ENCODE results near the gene RPTOR. TPM values are rescaled to one million over a fixed set of nuclear protein-coding genes. Genes with fewer than 3 reads are reported as not detected.

RPTOR gene
- polyA plus RNA-seq, 1 donor from 2014 or later = 8.0 TPM

DNA sequence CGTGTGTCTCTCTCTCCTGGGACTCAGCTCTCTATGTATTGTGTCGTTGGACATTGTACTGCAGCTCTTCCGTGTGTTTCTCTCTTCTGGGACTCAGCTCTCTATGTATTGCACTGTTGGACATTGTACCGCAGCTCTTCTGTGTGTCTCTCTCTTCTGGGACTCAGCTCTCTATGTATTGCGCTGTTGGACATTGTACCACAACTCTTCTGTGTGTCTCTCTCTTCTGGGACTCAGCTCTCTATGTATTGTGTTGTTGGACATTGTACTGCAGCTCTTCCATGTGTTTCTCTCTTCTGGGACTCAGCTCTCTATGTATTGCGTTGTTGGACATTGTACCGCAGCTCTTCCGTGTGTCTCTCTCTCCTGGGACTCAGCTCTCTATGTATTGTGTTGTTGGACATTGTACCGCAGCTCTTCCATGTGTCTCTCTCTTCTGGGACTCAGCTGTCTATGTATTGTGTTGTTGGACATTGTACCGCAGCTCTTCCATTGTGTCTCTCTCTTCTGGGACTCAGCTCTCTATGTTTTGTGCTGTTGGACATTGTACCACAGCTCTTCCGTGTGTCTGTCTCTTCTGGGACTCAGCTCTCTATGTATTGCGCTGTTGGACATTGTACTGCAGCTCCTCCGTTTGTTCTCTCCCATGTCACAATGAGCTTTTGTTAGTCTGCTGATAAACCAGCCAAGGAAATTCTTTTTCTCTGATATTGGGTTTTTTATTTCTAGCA, 84.8 kb downstream of the RPTOR start:
- Histone ChIP-seq H3K4me2 (ENCODE audit: low read length) (no peak overlapping the region), H3K9me2 (ENCODE audit: insufficient read depth, low read length) (no peaks in the 10 kb centered on the region), H3K27ac (ENCODE audit: low read length) (no peak overlapping the region), H2AFZ (ENCODE audit: low read depth, low read length) (no peak overlapping the region), H3K4me3 (ENCODE audit: low read length) (no peak overlapping the region), H3K36me3 (ENCODE audit: insufficient read depth, low read length) (no peaks in the 10 kb centered on the region), H3F3A (ENCODE audit: insufficient read depth, low read length, poor library complexity, severe bottlenecking) (no peaks in the 10 kb centered on the region), H3K9ac (ENCODE audit: low read length) (no peak overlapping the region), H4K20me1 (ENCODE audit: insufficient read depth) (no peaks in the 10 kb centered on the region), H3K27me3 (ENCODE audit: insufficient read depth, low read depth, low read length) (no peaks in the 10 kb centered on the region), H3K9me3 (ENCODE audit: low read length) (no peaks in the 10 kb centered on the region), H3K79me2 (replicated peaks; ENCODE audit: insufficient read depth, low read length) (no peaks in the 10 kb centered on the region)
- TF ChIP-seq, protein P1, sequence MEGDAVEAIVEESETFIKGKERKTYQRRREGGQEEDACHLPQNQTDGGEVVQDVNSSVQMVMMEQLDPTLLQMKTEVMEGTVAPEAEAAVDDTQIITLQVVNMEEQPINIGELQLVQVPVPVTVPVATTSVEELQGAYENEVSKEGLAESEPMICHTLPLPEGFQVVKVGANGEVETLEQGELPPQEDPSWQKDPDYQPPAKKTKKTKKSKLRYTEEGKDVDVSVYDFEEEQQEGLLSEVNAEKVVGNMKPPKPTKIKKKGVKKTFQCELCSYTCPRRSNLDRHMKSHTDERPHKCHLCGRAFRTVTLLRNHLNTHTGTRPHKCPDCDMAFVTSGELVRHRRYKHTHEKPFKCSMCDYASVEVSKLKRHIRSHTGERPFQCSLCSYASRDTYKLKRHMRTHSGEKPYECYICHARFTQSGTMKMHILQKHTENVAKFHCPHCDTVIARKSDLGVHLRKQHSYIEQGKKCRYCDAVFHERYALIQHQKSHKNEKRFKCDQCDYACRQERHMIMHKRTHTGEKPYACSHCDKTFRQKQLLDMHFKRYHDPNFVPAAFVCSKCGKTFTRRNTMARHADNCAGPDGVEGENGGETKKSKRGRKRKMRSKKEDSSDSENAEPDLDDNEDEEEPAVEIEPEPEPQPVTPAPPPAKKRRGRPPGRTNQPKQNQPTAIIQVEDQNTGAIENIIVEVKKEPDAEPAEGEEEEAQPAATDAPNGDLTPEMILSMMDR (IDR thresholded peaks at IDR 0.05; ENCODE audit: poor library complexity, severe bottlenecking) = no peak
- no peak for TF ChIP-seq EZH2 (IDR thresholded peaks at IDR 0.05; ENCODE audit: borderline replicate concordance, insufficient read depth, low read length, poor library complexity, severe bottlenecking)
- TF ChIP-seq EP300 (conservative IDR thresholded peaks at IDR 0.05; ENCODE audit: poor library complexity, severe bottlenecking) = no peak
- TF ChIP-seq REST (IDR thresholded peaks at IDR 0.05; ENCODE audit: borderline replicate concordance) = no peak
- TF ChIP-seq POLR2AphosphoS5 (IDR thresholded peaks at IDR 0.05) = no peak
- no peak for TF ChIP-seq SMC3 (conservative IDR thresholded peaks at IDR 0.05; ENCODE audit: poor library complexity)
- TF ChIP-seq MXI1 (conservative IDR thresholded peaks at IDR 0.05; ENCODE audit: poor library complexity, severe bottlenecking) = no peak

- H3K79me2 ChIP-seq (replicated peaks; ENCODE audit: insufficient read depth, low read length) = no peaks in the 10 kb centered on the region
- H3F3A ChIP-seq (ENCODE audit: insufficient read depth, low read length, poor library complexity, severe bottlenecking) = no peaks in the 10 kb centered on the region
- no peak overlapping the region for H3K9ac ChIP-seq (ENCODE audit: low read length)
- no peak overlapping the region for H2AFZ ChIP-seq (ENCODE audit: low read depth, low read length)
- H3K9me3 ChIP-seq (ENCODE audit: low read length) = no peaks in the 10 kb centered on the region
- H3K4me3 ChIP-seq (ENCODE audit: low read length) = no peak overlapping the region
- H3K27me3 ChIP-seq (ENCODE audit: insufficient read depth, low read depth, low read length) = no peaks in the 10 kb centered on the region
- no peaks in the 10 kb centered on the region for H4K20me1 ChIP-seq (ENCODE audit: insufficient read depth)
- no peaks in the 10 kb centered on the region for H3K36me3 ChIP-seq (ENCODE audit: insufficient read depth, low read length)
- H3K9me2 ChIP-seq (ENCODE audit: insufficient read depth, low read length) = no peaks in the 10 kb centered on the region
- no peak overlapping the region for H3K27ac ChIP-seq (ENCODE audit: low read length)
- H3K4me2 ChIP-seq (ENCODE audit: low read length) = no peak overlapping the region
- TF ChIP-seq EP300 (conservative IDR thresholded peaks at IDR 0.05; ENCODE audit: poor library complexity, severe bottlenecking) = no peak
- TF ChIP-seq POLR2AphosphoS5 (IDR thresholded peaks at IDR 0.05) = no peak
- no peak for TF ChIP-seq MXI1 (conservative IDR thresholded peaks at IDR 0.05; ENCODE audit: poor library complexity, severe bottlenecking)
- no peak for TF ChIP-seq RAD21 (conservative IDR thresholded peaks at IDR 0.05)
- no peak for TF ChIP-seq SMC3 (conservative IDR thresholded peaks at IDR 0.05; ENCODE audit: poor library complexity)
- TF ChIP-seq EZH2 (IDR thresholded peaks at IDR 0.05; ENCODE audit: borderline replicate concordance, insufficient read depth, low read length, poor library complexity, severe bottlenecking) = no peak
- no peak for TF ChIP-seq TAF1 (IDR thresholded peaks at IDR 0.05; ENCODE audit: low read depth)
- TF ChIP-seq REST (IDR thresholded peaks at IDR 0.05; ENCODE audit: borderline replicate concordance) = no peak
- TF ChIP-seq, protein P1 (IDR thresholded peaks at IDR 0.05; ENCODE audit: poor library complexity, severe bottlenecking) = no peak
These were observed 86.0 kb downstream of the RPTOR start for GRCh38 chr17:80630560-80631120.
